Astrocyte (in vitro differentiated cells and primary cell): ENCODE data around the gene KIRREL3. TPM values are rescaled to one million over a fixed set of nuclear protein-coding genes. Genes with fewer than 3 reads are reported as not detected.

Experiments used
- DNase-seq: peaks from one replicate; pipeline ENCODE4 v3.0.0-alpha.2; 2010; ENCODE audit warnings: low read depth
- FAIRE-seq: peaks from 2 replicates; lab custom pipeline; 2011; peaks lifted over from hg19 to GRCh38; lab: Jason Lieb, UNC
- H2AFZ ChIP-seq: 2 replicates; pipeline ENCODE4 v1.6.0; 2012; ENCODE audit warnings: low read depth, low read length, inconsistent platforms
- H3K27ac ChIP-seq: 2 replicates; pipeline ENCODE4 v1.5.1; 2011; ENCODE audit warnings: low read depth, low read length, inconsistent platforms
- H3K27me3 ChIP-seq: 2 replicates; pipeline ENCODE4 v1.6.0; 2011; ENCODE audit warnings: low read length, inconsistent platforms; ENCODE audit not compliant: insufficient read depth
- H3K36me3 ChIP-seq: 2 replicates; pipeline ENCODE4 v1.5.1; 2011; ENCODE audit warnings: low read length, inconsistent platforms; ENCODE audit not compliant: insufficient read depth
- H3K4me1 ChIP-seq: 2 replicates; pipeline ENCODE4 v1.5.1; 2011; ENCODE audit warnings: low read length, inconsistent platforms; ENCODE audit not compliant: insufficient read depth
- H3K4me2 ChIP-seq: 2 replicates; pipeline ENCODE4 v1.6.0; 2012; ENCODE audit warnings: low read length, inconsistent platforms
- H3K4me3 ChIP-seq: 2 replicates; pipeline ENCODE4 v1.5.1; 2011; ENCODE audit warnings: low read depth, mild to moderate bottlenecking, low read length, inconsistent platforms; ENCODE audit not compliant: insufficient read depth
- H3K79me2 ChIP-seq: 2 replicates; pipeline ENCODE4 v1.6.0; 2012; ENCODE audit warnings: mild to moderate bottlenecking, low read length, inconsistent platforms; ENCODE audit not compliant: insufficient read depth
- H3K9ac ChIP-seq: 2 replicates; pipeline ENCODE4 v1.6.0; 2012; ENCODE audit warnings: mild to moderate bottlenecking, low read length, inconsistent platforms
- H3K9me3 ChIP-seq: 2 replicates; pipeline ENCODE4 v1.5.1; 2012; ENCODE audit warnings: low read depth, mild to moderate bottlenecking, low read length, inconsistent platforms; ENCODE audit not compliant: insufficient read depth
- H4K20me1 ChIP-seq: 2 replicates; pipeline ENCODE4 v1.6.0; 2012; ENCODE audit warnings: low read length, inconsistent platforms; ENCODE audit not compliant: insufficient read depth
- H3K27ac Mint-ChIP-seq: one replicate; pipeline ENCODE4 v1.8.0; 2021; ENCODE audit warnings: mild to moderate bottlenecking, mixed read lengths; ENCODE audit not compliant: unreplicated experiment
- H3K27me3 Mint-ChIP-seq: one replicate; pipeline ENCODE4 v1.8.0; 2021; ENCODE audit warnings: low read depth, mixed read lengths; ENCODE audit not compliant: unreplicated experiment
- H3K36me3 Mint-ChIP-seq: one replicate; pipeline ENCODE4 v1.8.0; 2021; ENCODE audit warnings: low read depth, mixed read lengths; ENCODE audit not compliant: unreplicated experiment
- H3K4me1 Mint-ChIP-seq: one replicate; pipeline ENCODE4 v1.8.0; 2021; ENCODE audit warnings: low read depth, mixed read lengths; ENCODE audit not compliant: unreplicated experiment
- H3K4me3 Mint-ChIP-seq: one replicate; pipeline ENCODE4 v1.8.0; 2021; ENCODE audit warnings: mild to moderate bottlenecking, moderate library complexity, mixed read lengths; ENCODE audit not compliant: unreplicated experiment
- H3K9me3 Mint-ChIP-seq: one replicate; pipeline ENCODE4 v1.8.0; 2021; ENCODE audit warnings: mild to moderate bottlenecking, mixed read lengths; ENCODE audit not compliant: unreplicated experiment
- CTCF ChIP-seq: IDR thresholded peaks from 2 replicates; pipeline ENCODE4 v1.5.1; 2011; ENCODE audit warnings: low read depth, mild to moderate bottlenecking, inconsistent platforms, low read length, moderate library complexity; ENCODE audit not compliant: insufficient read depth
- EZH2 ChIP-seq: IDR thresholded peaks from 2 replicates; pipeline ENCODE4 v1.6.1; 2012; ENCODE audit warnings: mild to moderate bottlenecking, low read length, inconsistent platforms; ENCODE audit not compliant: insufficient read depth
- total RNA-seq: library from RNA; stranded (reverse); gene quantifications from 2 replicates; pipeline ENCODE4 v1.2.1, GENCODE V29; 2021

KIRREL3 gene
- total RNA-seq, 1 donor from 2014 or later, result 0.91 TPM

- Mint-ChIP-seq H3K27me3 (peaks cover 37% of the 10 kb centered on the region), H3K27ac (no peak overlapping the region), H3K4me3 (no peak overlapping the region), H3K9me3 (no peaks in the 10 kb centered on the region), H3K36me3 (no peaks in the 10 kb centered on the region), H3K4me1 (no peaks in the 10 kb centered on the region)
- H3K9ac ChIP-seq, result no peak overlapping the region
- no peaks in the 10 kb centered on the region for H3K27me3 ChIP-seq
- TF ChIP-seq CTCF (no peak), EZH2 (no peak)
- no peaks in the 10 kb centered on the region for H3K4me1 ChIP-seq
- DNase-seq (no peak), FAIRE-seq (no peak)
- H4K20me1 ChIP-seq, result no peaks in the 10 kb centered on the region
- no peak overlapping the region for H3K4me2 ChIP-seq
- H3K36me3 ChIP-seq, result no peaks in the 10 kb centered on the region
- H3K79me2 ChIP-seq, result no peaks in the 10 kb centered on the region
- H2AFZ ChIP-seq, result no peak overlapping the region
- no peak overlapping the region for H3K27ac ChIP-seq
- H3K4me3 ChIP-seq, result no peak overlapping the region
- no peaks in the 10 kb centered on the region for H3K9me3 ChIP-seq
Observed at GRCh38 chr11:126686938-126687337, 313.6 kb downstream of the KIRREL3 start.

- no peak overlapping the region for H3K27ac ChIP-seq
- no peak overlapping the region for H3K4me3 ChIP-seq
- Mint-ChIP-seq H3K36me3 (no peaks in the 10 kb centered on the region), H3K27ac (no peak overlapping the region), H3K27me3 (peaks cover 39% of the 10 kb centered on the region), H3K4me1 (no peaks in the 10 kb centered on the region), H3K4me3 (no peak overlapping the region), H3K9me3 (no peaks in the 10 kb centered on the region)
- H3K4me2 ChIP-seq, result no peak overlapping the region
- no peaks in the 10 kb centered on the region for H3K27me3 ChIP-seq
- H3K9ac ChIP-seq, result no peak overlapping the region
- DNase-seq (no peak), FAIRE-seq (no peak)
- no peaks in the 10 kb centered on the region for H3K79me2 ChIP-seq
- H3K4me1 ChIP-seq, result no peaks in the 10 kb centered on the region
- H2AFZ ChIP-seq, result no peak overlapping the region
- H3K36me3 ChIP-seq, result no peaks in the 10 kb centered on the region
- H3K9me3 ChIP-seq, result no peaks in the 10 kb centered on the region
- H4K20me1 ChIP-seq, result no peaks in the 10 kb centered on the region
- no peak for TF ChIP-seq EZH2
- no peak for TF ChIP-seq CTCF
Observed at GRCh38 chr11:126683766-126684728, 316.5 kb downstream of the KIRREL3 start.

DNA sequence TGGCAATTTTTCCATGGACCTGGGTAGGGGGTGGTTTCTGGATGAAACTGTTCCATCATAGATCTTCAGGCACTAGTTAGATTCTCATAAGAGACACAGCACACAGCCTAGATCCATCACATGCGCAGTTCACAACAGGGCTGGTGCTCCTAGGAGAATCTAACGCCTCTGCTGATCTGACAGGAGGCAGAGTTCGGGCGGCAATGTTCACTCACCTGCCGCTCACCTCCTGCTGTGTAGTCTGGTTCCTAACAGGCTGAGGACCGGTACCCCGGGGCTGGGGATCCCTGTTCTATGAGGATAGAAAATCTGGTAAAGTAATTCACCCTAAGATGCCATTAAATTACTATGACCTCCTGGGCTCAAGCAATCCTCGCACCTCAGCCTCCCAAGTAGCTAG, 318.0 kb downstream of the KIRREL3 start:
- no peak overlapping the region for H3K4me2 ChIP-seq
- H3K9ac ChIP-seq, result no peak overlapping the region
- H3K36me3 ChIP-seq, result no peaks in the 10 kb centered on the region
- no peaks in the 10 kb centered on the region for H3K36me3 Mint-ChIP-seq
- no peak overlapping the region for H3K27ac ChIP-seq
- TF ChIP-seq CTCF, result no peak
- H3K4me1 Mint-ChIP-seq, result no peaks in the 10 kb centered on the region
- peaks cover 39% of the 10 kb centered on the region for H3K27me3 Mint-ChIP-seq
- FAIRE-seq (no peak), DNase-seq (no peak)
- H3K27me3 ChIP-seq, result no peaks in the 10 kb centered on the region
- no peaks in the 10 kb centered on the region for H4K20me1 ChIP-seq
- H3K4me1 ChIP-seq, result no peaks in the 10 kb centered on the region
- no peak overlapping the region for H2AFZ ChIP-seq
- no peak overlapping the region for H3K27ac Mint-ChIP-seq
- no peaks in the 10 kb centered on the region for H3K79me2 ChIP-seq
- no peak overlapping the region for H3K4me3 ChIP-seq
- H3K9me3 Mint-ChIP-seq, result no peaks in the 10 kb centered on the region
- no peak overlapping the region for H3K4me3 Mint-ChIP-seq
- no peaks in the 10 kb centered on the region for H3K9me3 ChIP-seq
